HepG2 (cell line): ENCODE data around the gene MYBL2. TPM values are rescaled to one million over a fixed set of nuclear protein-coding genes. Genes with fewer than 3 reads are reported as not detected.

Experiments
- AGO1 ChIP-seq: fragments of 200-400 bp; formaldehyde crosslinking; IDR thresholded peaks from 2 replicates; pipeline ENCODE4 v1.6.1; 2017; ENCODE audit warnings: mild to moderate bottlenecking, low read depth, low read length, moderate library complexity; ENCODE audit not compliant: poor library complexity, severe bottlenecking
- AKAP8 ChIP-seq: sonication (generic); formaldehyde crosslinking; IDR thresholded peaks from 2 replicates; pipeline ENCODE4 v1.5.1; 2020; ENCODE audit warnings: mild to moderate bottlenecking, missing genetic modification reagents
- BCLAF1 ChIP-seq: fragments of 450-650 bp; IDR thresholded peaks from 2 replicates; pipeline ENCODE4 v1.6.1; 2017; ENCODE audit warnings: mild to moderate bottlenecking
- ELF1 ChIP-seq: sonication (generic); formaldehyde crosslinking; IDR thresholded peaks from 2 replicates; pipeline ENCODE4 v1.4.0; 2020; ENCODE audit warnings: missing genetic modification reagents
- HDAC1 ChIP-seq: sonication (generic); formaldehyde crosslinking; IDR thresholded peaks from 2 replicates; pipeline ENCODE4 v1.5.1; 2020; ENCODE audit warnings: mild to moderate bottlenecking, missing genetic modification reagents
- HMGA1 ChIP-seq: sonication (generic); formaldehyde crosslinking; conservative IDR thresholded peaks from 2 replicates; pipeline ENCODE4 v1.4.0; 2020; ENCODE audit warnings: missing genetic modification reagents
- HOXD1 ChIP-seq: sonication (generic); formaldehyde crosslinking; IDR thresholded peaks from 2 replicates; pipeline ENCODE4 v1.5.0; 2020; ENCODE audit warnings: missing genetic modification reagents
- KDM1A ChIP-seq: IDR thresholded peaks from 2 replicates; pipeline ENCODE4 v1.6.1; 2016; ENCODE audit warnings: missing compliant biosample characterization
- MTF2 ChIP-seq: sonication (generic); formaldehyde crosslinking; IDR thresholded peaks from 2 replicates; pipeline ENCODE4 v1.5.0; 2020; ENCODE audit warnings: missing genetic modification reagents, borderline replicate concordance
- MYPOP ChIP-seq: sonication (generic); formaldehyde crosslinking; IDR thresholded peaks from 2 replicates; pipeline ENCODE4 v1.8.1; 2023; ENCODE audit warnings: mild to moderate bottlenecking, moderate library complexity, missing genetic modification reagents
- RORA ChIP-seq: sonication (generic); formaldehyde crosslinking; IDR thresholded peaks from 2 replicates; pipeline ENCODE4 v1.5.0; 2020; ENCODE audit warnings: mild to moderate bottlenecking, missing genetic modification reagents, moderate library complexity
- SATB2 ChIP-seq: sonication (generic); formaldehyde crosslinking; IDR thresholded peaks from 2 replicates; pipeline ENCODE4 v1.5.0; 2020; ENCODE audit warnings: missing genetic modification reagents
- ZBTB2 ChIP-seq: sonication (generic); formaldehyde crosslinking; IDR thresholded peaks from 2 replicates; pipeline ENCODE4 v1.8.0; 2022; ENCODE audit warnings: low read depth, missing genetic modification reagents
- ZNF101 ChIP-seq: sonication (generic); formaldehyde crosslinking; IDR thresholded peaks from 2 replicates; pipeline ENCODE4 v1.4.0; 2020; ENCODE audit warnings: mild to moderate bottlenecking, low read depth, missing genetic modification reagents, borderline replicate concordance
- ZNF280D ChIP-seq: sonication (generic); formaldehyde crosslinking; IDR thresholded peaks from 2 replicates; pipeline ENCODE4 v1.5.1; 2020; ENCODE audit warnings: mild to moderate bottlenecking, missing genetic modification reagents
- ZNF451 ChIP-seq: sonication (generic); formaldehyde crosslinking; IDR thresholded peaks from 2 replicates; pipeline ENCODE4 v1.5.0; 2020; ENCODE audit warnings: mild to moderate bottlenecking, missing genetic modification reagents
- ZNF510 ChIP-seq: sonication (generic); formaldehyde crosslinking; IDR thresholded peaks from 2 replicates; pipeline ENCODE4 v1.4.0; 2020; ENCODE audit warnings: low read depth, mild to moderate bottlenecking, missing genetic modification reagents
- ZNF563 ChIP-seq: sonication (generic); formaldehyde crosslinking; IDR thresholded peaks from 2 replicates; pipeline ENCODE4 v1.8.0; 2022; ENCODE audit warnings: mild to moderate bottlenecking, moderate library complexity, missing genetic modification reagents
- ZNF569 ChIP-seq: sonication (generic); formaldehyde crosslinking; IDR thresholded peaks from 2 replicates; pipeline ENCODE4 v1.5.0; 2020; ENCODE audit warnings: mild to moderate bottlenecking, missing genetic modification reagents, moderate library complexity, borderline replicate concordance
- ZNF780A ChIP-seq: sonication (generic); formaldehyde crosslinking; IDR thresholded peaks from 2 replicates; pipeline ENCODE4 v1.8.0; 2022; ENCODE audit warnings: mild to moderate bottlenecking, missing genetic modification reagents, moderate library complexity
- ZSCAN29 ChIP-seq: sonication (generic); formaldehyde crosslinking; conservative IDR thresholded peaks from 2 replicates; pipeline ENCODE4 v1.4.0; 2020; ENCODE audit warnings: mild to moderate bottlenecking, missing genetic modification reagents
- polyA plus RNA-seq, 8 experiments: library from polyadenylated mRNA; depleted of rRNA in 3 of 8; stranded (reverse) in 7 of 8; unstranded in 1 of 8; fragments of >200 nt; fragmentation: Illumina TruSeq in 4 of 8; extraction: Trizol in 4 of 8; gene quantifications; 2 replicates each; pipeline versions ENCODE4 v1.2.1 to v1.2.3, GENCODE V29; 2011 to 2016; ENCODE audit warnings: low read depth in 4 of 8, missing spikeins in 1 of 8, mixed read lengths in 1 of 8; ENCODE audit not compliant: insufficient read depth in 1 of 8
- total RNA-seq, 5 experiments: library from RNA; depleted of rRNA; stranded (reverse); fragments of >200 nt; fragmentation: Illumina TruSeq; extraction: Trizol; gene quantifications; 2 replicates each; pipeline ENCODE4 v1.2.3, GENCODE V29; 2016; ENCODE audit warnings: low read depth in 1 of 5

Gene MYBL2
- total and polyA plus RNA-seq, 2 of the 13 experiments (the other 11 are each of a cell fraction or from before 2014, with no cell fraction given): 11.9 to 66.2 TPM

GRCh38 chr20:43666376-43667328 is at the start of gene MYBL2 (continued):
- TF ChIP-seq ZNF510 (CRISPR knock-in tag) (peak; percentile 84; the same call in 1 of the 2 replicates), HDAC1 (CRISPR knock-in tag) (peak; percentile 96), KDM1A (CRISPR knock-in tag) (no peak), RORA (no peak), HMGA1 (no peak), ZNF280D (CRISPR knock-in tag) (no peak), ZNF451 (CRISPR knock-in tag) (0 out of 2 replicates have a peak, but pooled peaks have one; percentile 56), HOXD1 (CRISPR knock-in tag) (no peak), ELF1 (CRISPR knock-in tag) (no peak), AKAP8 (CRISPR knock-in tag) (no peak), ZNF563 (CRISPR knock-in tag) (peak; percentile 74; the same call in 1 of the 2 replicates), SATB2 (CRISPR knock-in tag) (no peak), ZBTB2 (peak; percentile 40; the same call in 1 of the 2 replicates), MYPOP (CRISPR knock-in tag) (peak; percentile 70; the same call in 1 of the 2 replicates), ZNF569 (CRISPR knock-in tag) (0 out of 2 replicates have a peak, but pooled peaks have one; percentile 41), BCLAF1 (no peak), ZSCAN29 (CRISPR knock-in tag) (no peak), MTF2 (CRISPR knock-in tag) (peak; percentile 43; the same call in 1 of the 2 replicates), ZNF780A (CRISPR knock-in tag) (no peak), ZNF101 (no peak), AGO1 (no peak)
